Measurements from ENCODE around the gene DNAJC11. TPM values are rescaled to one million over a fixed set of nuclear protein-coding genes. Genes with fewer than 3 reads are reported as not detected.
"Not testable (repeated sequence)": the region's sequence is repeated elsewhere in the genome, so short reads cannot be mapped to it uniquely, and the experiment has no call there.

The DNAJC11 gene
- total RNA-seq, 1 donor from 2014 or later: 24.5 TPM

DNA sequence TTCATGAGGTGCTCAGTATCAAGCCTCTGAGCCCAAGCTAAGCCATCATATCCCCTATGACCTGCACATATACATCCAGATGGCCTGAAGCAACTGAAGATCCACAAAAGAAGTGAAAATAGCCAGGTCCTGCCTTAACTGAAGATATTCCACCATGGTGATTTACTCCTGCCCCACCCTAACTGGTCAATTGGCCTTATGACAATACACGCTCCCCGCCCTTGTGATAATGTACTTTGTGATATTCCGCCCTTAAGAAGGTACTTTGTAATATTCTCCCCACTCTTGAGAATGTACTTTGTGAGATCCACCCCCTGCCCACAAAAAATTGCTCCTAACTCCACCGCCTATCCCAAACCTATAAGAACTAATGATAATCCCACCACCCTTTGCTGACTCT is 1.7 kb downstream of the DNAJC11 start:
- not testable (repeated sequence) for FAIRE-seq; DNase-seq (ENCODE audit: low spot score in 2 of 2)

DNA sequence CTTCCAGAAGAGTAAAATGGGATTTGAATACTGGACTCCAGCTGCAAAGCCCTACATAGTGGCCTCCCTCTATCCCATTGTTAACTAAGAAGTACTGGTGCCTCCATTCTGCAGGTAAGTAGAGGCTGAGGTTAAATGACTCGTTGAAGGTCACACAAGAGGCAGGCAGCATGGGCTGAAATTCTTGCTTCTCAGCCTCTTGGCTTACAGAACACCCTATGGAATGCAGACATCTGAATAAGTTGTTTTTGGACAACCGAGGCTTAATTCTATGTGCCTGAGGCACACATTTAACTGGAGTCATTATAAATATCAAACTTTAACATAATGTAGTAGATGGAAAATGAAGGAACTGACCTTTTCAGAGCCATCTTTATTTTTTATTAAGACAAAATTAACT is 5.7 kb downstream of the DNAJC11 start:
- DNase-seq (ENCODE audit: low spot score in 2 of 2) (no peak), FAIRE-seq (no peak)

DNA sequence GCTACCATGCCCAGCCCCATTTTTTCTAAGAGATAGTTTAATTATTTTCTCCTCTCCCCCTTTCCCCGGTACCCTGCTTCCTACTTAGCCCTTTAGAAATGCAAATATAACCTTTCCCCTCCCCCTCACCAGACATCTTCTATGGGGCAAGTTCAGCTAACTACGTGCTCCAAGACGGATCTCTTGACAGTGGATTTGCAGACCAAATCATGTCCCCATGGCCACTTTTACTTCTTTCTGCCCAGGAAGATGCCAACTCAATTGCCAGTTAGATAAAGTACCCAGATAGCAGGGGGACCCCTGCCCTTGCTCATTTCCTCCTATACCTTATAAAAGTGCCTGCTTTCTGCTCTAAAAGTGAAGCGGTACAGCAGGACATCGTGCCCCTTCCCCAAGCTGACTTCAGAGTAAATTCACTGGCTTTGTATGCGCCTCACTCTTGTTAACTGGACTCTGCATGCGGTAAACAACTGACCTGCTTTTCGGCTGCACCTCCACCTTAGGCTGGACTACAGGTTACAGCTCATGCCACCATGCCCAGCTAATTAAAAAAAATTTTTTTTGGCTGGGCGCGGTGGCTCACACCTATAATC is 7.4 kb downstream of the DNAJC11 start:
- no peak for FAIRE-seq

DNA sequence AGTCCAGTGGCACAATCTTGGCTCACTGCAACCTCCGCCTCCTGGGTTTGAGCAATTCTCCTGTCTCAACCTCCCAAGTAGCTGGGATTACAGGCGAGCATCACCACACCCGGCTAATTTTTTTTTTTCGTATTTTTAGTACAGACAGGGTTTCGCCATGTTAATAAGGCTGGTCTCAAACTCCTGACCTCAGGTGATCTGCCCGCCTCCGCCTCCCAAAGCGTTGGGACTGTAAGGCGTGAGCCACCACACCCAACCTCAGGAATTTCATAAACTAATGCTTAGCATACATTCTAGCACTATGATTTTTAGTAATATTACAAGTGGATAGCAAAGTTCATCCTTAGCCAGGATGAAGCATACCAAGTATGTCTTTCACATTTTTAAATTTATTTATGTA is 8.7 kb downstream of the DNAJC11 start:
- no peak for FAIRE-seq
- DNase-seq (ENCODE audit: low spot score in 2 of 2): no peak

More for the DNA sequence above, 7.4 kb downstream of the DNAJC11 start:
- DNase-seq (ENCODE audit: low spot score in 2 of 2): no peak

GRCh38 chr1:6691507-6691906 is 10.1 kb downstream of the DNAJC11 start:
- no peak for DNase-seq (ENCODE audit: low spot score in 2 of 2)

DNA sequence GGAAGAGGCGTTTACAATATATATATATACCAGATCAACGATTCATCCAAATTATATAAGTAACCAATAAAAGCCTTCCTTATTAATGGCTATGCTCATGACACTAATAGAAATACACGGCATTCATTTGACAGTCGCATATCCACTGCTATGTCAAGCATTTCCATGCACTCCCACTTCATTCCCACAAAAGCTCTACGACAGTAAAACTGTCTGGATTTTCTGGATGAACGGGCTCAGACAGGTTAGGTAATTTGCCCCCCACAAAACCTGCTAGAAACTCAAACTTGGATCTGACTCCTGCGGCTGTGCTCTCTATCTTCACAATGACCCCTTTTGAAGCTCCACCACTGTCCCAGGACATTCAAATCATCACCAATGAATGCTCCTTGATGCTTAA is 11.4 kb downstream of the DNAJC11 start:
- DNase-seq (ENCODE audit: low spot score in 2 of 2) (no peak), FAIRE-seq (no peak)

More at GRCh38 chr1:6691507-6691906, 10.1 kb downstream of the DNAJC11 start:
- FAIRE-seq: no peak

DNA sequence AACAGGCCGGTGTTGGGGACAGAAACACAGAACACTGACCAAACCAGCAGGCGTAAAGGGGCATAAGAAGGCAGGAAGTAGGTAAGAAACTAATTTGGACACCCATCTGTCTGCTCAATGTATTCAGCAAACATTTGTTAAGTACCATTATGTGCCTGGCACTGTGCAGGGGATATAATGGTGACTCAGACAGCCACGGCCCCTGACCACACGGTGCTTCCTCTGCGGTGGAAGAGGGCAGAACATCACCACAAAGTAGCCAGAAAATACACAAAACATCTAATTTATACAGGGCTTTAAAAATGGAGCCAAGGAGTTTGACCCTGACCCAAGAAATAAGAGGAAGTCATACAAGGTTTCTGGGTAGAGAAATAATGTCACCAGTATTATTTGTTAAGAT is 12.9 kb downstream of the DNAJC11 start:
- FAIRE-seq (no peak), DNase-seq (ENCODE audit: low spot score in 2 of 2) (no peak)

- FAIRE-seq: no peak
- no peak for DNase-seq (ENCODE audit: low spot score in 2 of 2)
Observed at GRCh38 chr1:6688001-6688400, 13.6 kb downstream of the DNAJC11 start.

GRCh38 chr1:6686294-6686693 is 15.3 kb downstream of the DNAJC11 start:
- DNase-seq (ENCODE audit: low spot score in 2 of 2) (no peak), FAIRE-seq (no peak)

DNA sequence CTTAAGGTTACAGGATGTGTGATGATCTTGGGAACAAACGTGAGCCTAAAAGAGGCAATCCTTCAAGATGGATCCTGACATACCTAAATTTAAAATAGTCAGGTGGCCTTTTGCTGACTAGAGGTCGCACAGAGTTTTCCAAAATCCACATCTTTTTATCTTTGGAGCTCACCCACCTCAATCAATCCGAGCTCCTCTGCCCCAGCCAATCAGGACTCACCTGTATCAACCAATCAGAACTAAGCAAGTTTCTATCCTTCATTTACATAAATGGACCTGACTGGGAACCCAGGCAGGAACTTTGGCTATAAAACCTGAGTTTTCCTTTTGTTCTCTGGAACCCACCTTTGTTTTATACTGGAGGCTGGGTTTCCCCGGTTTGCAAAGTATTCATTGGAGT is 16.2 kb downstream of the DNAJC11 start:
- FAIRE-seq (no peak), DNase-seq (ENCODE audit: low spot score in 2 of 2) (no peak)

GRCh38 chr1:6683434-6683833 is 18.2 kb downstream of the DNAJC11 start:
- DNase-seq (ENCODE audit: low spot score in 2 of 2) (no peak), FAIRE-seq (no peak)

DNA sequence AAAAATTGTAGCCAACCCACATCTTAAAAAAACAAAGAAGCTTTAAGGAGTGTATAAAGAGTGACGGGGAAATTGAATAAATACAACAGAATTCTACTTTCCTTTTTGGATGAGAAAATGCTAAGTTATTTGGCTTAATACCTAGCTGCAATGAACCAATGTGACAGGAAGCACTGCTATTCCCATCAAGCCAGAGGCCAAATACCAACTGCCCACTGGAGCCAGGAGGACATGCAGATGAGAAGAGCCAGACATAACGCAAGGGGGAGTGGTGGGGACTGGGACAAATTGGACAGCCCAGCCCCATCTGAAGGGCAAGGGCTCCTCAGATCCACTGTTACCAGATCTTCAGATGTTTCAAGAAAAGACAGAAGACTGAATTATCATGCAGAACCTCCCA is 25.7 kb downstream of the DNAJC11 start:
- DNase-seq (ENCODE audit: low spot score in 2 of 2) (no peak), FAIRE-seq (no peak)

GRCh38 chr1:6674771-6675170 is 26.8 kb downstream of the DNAJC11 start:
- DNase-seq (ENCODE audit: low spot score in 2 of 2) (no peak), FAIRE-seq (no peak)

GRCh38 chr1:6673816-6674398 is 27.7 kb downstream of the DNAJC11 start:
- DNase-seq (ENCODE audit: low spot score in 2 of 2): no peak

GRCh38 chr1:6672558-6672957 is 29.1 kb downstream of the DNAJC11 start:
- no peak for DNase-seq (ENCODE audit: low spot score in 2 of 2)
- no peak for FAIRE-seq

More at GRCh38 chr1:6673816-6674398, 27.7 kb downstream of the DNAJC11 start:
- no peak for FAIRE-seq

GRCh38 chr1:6668503-6668902 is 33.1 kb downstream of the DNAJC11 start:
- FAIRE-seq (no peak), DNase-seq (ENCODE audit: low spot score in 2 of 2) (no peak)

- no peak for DNase-seq (ENCODE audit: low spot score in 2 of 2)
Observed at GRCh38 chr1:6667139-6667538, 34.5 kb downstream of the DNAJC11 start.

GRCh38 chr1:6666696-6667095 is 34.9 kb downstream of the DNAJC11 start:
- FAIRE-seq (no peak), DNase-seq (ENCODE audit: low spot score in 2 of 2) (no peak)

More at GRCh38 chr1:6667139-6667538, 34.5 kb downstream of the DNAJC11 start:
- no peak for FAIRE-seq

- not testable (repeated sequence) for DNase-seq (ENCODE audit: low spot score in 2 of 2); FAIRE-seq
Observed at GRCh38 chr1:6662468-6662867, 39.1 kb downstream of the DNAJC11 start.

- DNase-seq (ENCODE audit: low spot score in 2 of 2) (no peak), FAIRE-seq (no peak)
Observed at GRCh38 chr1:6660415-6661049, 41.1 kb downstream of the DNAJC11 start.

GRCh38 chr1:6658359-6659060 is 43.1 kb downstream of the DNAJC11 start:
- no peak for DNase-seq (ENCODE audit: low spot score in 2 of 2)
- no peak for FAIRE-seq

All from frontal cortex (tissue), 4 donors.